ENCODE results near the gene MCTP1. TPM values are rescaled to one million over a fixed set of nuclear protein-coding genes. Genes with fewer than 3 reads are reported as not detected.
A peak's percentile ranks its signal among the peaks of the same experiment; 100 is the strongest.

The MCTP1 gene
- total RNA-seq, 1 donor from 2014 or later: 1.7 TPM

DNA sequence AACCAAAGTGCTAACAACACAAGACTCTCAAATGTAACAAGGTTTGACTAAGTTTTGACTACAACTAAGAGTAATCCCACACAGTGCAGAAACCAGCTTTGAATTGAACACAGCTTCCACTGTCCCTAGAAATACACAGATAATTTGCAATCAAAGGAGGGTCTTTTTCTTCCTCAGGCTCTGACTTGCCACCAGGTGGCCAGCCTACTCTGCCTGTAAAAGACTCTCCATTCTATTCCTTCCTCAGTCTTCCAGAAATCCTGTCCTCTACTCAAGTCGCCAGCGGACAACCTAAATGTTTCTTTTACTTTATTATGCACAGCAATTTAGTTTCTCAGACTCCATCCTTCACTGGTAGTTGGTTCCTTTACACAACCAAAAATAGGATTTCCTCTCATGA, 32.2 kb upstream of the MCTP1 start:
- H3K27ac Mint-ChIP-seq (ENCODE audit: unreplicated experiment): no peak overlapping the region
- H3K4me3 Mint-ChIP-seq: no peak overlapping the region
- no peak for DNase-seq (ENCODE audit: low read depth, low spot score)
- no peaks in the 10 kb centered on the region for H3K4me1 Mint-ChIP-seq
- no peaks in the 10 kb centered on the region for H3K27me3 Mint-ChIP-seq (ENCODE audit: low read depth)
- no peaks in the 10 kb centered on the region for H3K36me3 Mint-ChIP-seq (ENCODE audit: low read depth)
- TF ChIP-seq, protein P1, sequence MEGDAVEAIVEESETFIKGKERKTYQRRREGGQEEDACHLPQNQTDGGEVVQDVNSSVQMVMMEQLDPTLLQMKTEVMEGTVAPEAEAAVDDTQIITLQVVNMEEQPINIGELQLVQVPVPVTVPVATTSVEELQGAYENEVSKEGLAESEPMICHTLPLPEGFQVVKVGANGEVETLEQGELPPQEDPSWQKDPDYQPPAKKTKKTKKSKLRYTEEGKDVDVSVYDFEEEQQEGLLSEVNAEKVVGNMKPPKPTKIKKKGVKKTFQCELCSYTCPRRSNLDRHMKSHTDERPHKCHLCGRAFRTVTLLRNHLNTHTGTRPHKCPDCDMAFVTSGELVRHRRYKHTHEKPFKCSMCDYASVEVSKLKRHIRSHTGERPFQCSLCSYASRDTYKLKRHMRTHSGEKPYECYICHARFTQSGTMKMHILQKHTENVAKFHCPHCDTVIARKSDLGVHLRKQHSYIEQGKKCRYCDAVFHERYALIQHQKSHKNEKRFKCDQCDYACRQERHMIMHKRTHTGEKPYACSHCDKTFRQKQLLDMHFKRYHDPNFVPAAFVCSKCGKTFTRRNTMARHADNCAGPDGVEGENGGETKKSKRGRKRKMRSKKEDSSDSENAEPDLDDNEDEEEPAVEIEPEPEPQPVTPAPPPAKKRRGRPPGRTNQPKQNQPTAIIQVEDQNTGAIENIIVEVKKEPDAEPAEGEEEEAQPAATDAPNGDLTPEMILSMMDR (conservative IDR thresholded peaks at IDR 0.05): peak; percentile 38
- no peaks in the 10 kb centered on the region for H3K9me3 Mint-ChIP-seq

DNA sequence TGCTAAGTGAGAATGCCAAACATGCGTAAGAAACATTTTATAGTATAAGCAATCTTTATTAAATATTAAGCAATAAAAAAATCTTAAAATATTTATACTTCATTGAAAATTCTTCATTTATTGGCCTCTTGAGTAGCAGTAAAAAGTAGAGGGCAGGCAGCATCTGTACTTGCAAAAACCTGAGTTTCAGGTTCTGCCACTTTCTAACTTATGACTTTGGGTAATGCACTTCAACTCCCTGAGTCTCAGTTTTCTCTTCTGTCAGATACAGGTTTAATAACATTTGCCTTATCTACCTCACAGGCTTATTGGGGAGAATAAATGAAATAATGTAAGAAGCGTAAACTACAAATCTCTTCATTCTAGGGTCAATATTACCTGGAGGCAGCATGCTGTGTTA, 19.8 kb upstream of the MCTP1 start:
- TF ChIP-seq, protein P1 (conservative IDR thresholded peaks at IDR 0.05): no peak
- Mint-ChIP-seq H3K9me3 (no peaks in the 10 kb centered on the region), H3K27me3 (ENCODE audit: low read depth) (peaks cover 7% of the 10 kb centered on the region), H3K27ac (ENCODE audit: unreplicated experiment) (no peak overlapping the region), H3K4me3 (no peak overlapping the region), H3K4me1 (peaks cover 9% of the 10 kb centered on the region), H3K36me3 (ENCODE audit: low read depth) (no peaks in the 10 kb centered on the region)
- no peak for DNase-seq (ENCODE audit: low read depth, low spot score)

DNA sequence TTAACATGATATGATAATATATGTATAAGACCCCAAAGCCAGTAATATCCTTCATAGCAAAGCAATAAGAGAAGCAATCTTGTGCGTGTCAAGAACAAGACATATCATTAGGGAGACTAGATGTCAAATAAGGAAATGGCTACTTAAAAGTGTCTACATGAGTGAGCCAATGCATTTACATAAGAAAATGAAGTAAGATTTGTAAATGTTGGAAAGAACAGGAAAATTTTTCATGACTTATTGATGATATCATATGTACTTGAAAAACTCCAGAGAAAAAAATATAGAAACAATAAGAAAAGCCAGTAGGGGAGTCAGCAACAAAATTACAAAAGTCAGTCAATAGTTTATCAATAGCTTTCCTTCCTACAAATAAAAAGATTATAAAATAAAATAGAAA, 13.8 kb upstream of the MCTP1 start:
- Mint-ChIP-seq H3K27me3 (ENCODE audit: low read depth) (peaks cover 12% of the 10 kb centered on the region), H3K9me3 (no peaks in the 10 kb centered on the region), H3K4me1 (no peaks in the 10 kb centered on the region), H3K36me3 (ENCODE audit: low read depth) (no peaks in the 10 kb centered on the region), H3K27ac (ENCODE audit: unreplicated experiment) (no peak overlapping the region), H3K4me3 (no peak overlapping the region)
- DNase-seq (ENCODE audit: low read depth, low spot score): no peak
- TF ChIP-seq, protein P1 (conservative IDR thresholded peaks at IDR 0.05): no peak

DNA sequence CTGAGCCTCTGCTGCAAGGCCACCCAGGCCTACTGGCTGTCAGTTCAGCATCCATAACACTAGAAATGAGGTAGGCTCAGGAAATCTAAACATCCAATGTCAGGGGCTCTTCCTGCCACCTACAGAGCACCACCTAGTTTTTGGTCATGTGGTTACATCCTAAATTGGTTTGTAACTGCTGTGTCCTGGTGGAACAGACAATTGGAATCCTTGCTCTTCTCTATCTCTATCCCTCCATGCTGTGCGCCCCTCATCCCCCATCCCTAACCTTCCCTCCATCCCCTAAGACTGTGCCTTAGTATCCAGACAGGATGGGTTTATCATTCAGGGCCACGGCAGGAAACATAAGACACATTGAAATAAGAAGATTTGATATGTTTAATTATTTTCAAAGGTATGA, 11.4 kb upstream of the MCTP1 start:
- no peak overlapping the region for H3K27ac Mint-ChIP-seq (ENCODE audit: unreplicated experiment)
- H3K9me3 Mint-ChIP-seq: no peaks in the 10 kb centered on the region
- TF ChIP-seq, protein P1 (conservative IDR thresholded peaks at IDR 0.05): no peak
- H3K4me1 Mint-ChIP-seq: no peaks in the 10 kb centered on the region
- peaks cover 30% of the 10 kb centered on the region for H3K27me3 Mint-ChIP-seq (ENCODE audit: low read depth)
- no peak overlapping the region for H3K4me3 Mint-ChIP-seq
- no peaks in the 10 kb centered on the region for H3K36me3 Mint-ChIP-seq (ENCODE audit: low read depth)
- no peak for DNase-seq (ENCODE audit: low read depth, low spot score)

DNA sequence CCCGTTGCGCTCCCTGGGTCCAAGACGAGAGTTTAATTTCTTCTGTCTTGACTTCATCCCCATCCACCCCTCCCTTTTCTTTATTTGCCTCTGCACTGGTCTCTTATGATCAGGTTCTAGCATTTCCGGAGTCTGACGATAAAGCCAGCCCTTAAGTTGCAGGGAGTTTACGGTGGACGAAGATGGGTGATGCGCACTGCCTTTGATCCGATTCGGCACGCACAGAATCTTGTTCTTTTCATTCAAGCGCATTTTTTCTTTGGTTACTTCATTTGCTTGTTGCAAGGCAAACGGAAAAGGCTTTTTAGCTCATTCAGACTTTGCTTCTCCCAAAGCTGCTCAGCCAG, 488 bp upstream of the MCTP1 start:
- Mint-ChIP-seq H3K27me3 (ENCODE audit: low read depth) (peaks cover 78% of the 10 kb centered on the region), H3K4me1 (peaks cover 13% of the 10 kb centered on the region), H3K9me3 (no peaks in the 10 kb centered on the region), H3K4me3 (peak overlapping the region; percentile 88), H3K36me3 (ENCODE audit: low read depth) (no peaks in the 10 kb centered on the region), H3K27ac (ENCODE audit: unreplicated experiment) (no peak overlapping the region)
- TF ChIP-seq, protein P1 (conservative IDR thresholded peaks at IDR 0.05): no peak
- DNase-seq (ENCODE audit: low read depth, low spot score): no peak

Measured in neural crest cell (in vitro differentiated cells).